KBM-7 (cell line): ENCODE results near the gene FAM107A.

ENCODE experiments used
- DNase-seq: peaks from one replicate; pipeline ENCODE4 v3.0.0-alpha.2; 2015
- in situ Hi-C: fragments of 300-500 bp; cut with MboI; formaldehyde crosslinking; loops from 2 replicates; pipeline ENCODE4 v1.14.3; 2020; ENCODE audit warnings: low sequenced_read_pairs, low pct_unique_long_range_greater_than_20kb, mixed read lengths

Gene FAM107A

GRCh38 chr3:58551636-58552180 is 25.5 kb downstream of the FAM107A start:
- in situ Hi-C loops = no loop called here
- DNase-seq = no peak

- DNase-seq = no peak
- in situ Hi-C loops = loop anchor here (25.0 kb wide), 3 partner anchors 107 to 357 kb away; partner anchors contain the start of genes HTD2, PDHB and RPP14
Observed at GRCh38 chr3:58544541-58544940, 32.6 kb downstream of the FAM107A start.

GRCh38 chr3:58540176-58540858 is 36.9 kb downstream of the FAM107A start:
- in situ Hi-C loops = loop anchor here (25.0 kb wide), 3 partner anchors 103 to 353 kb away; partner anchors contain the start of genes HTD2, PDHB and RPP14
- DNase-seq = no peak

GRCh38 chr3:58539626-58540025 is 37.6 kb downstream of the FAM107A start:
- in situ Hi-C loops = loop anchor here (25.0 kb wide), 3 partner anchors 102 to 352 kb away; partner anchors contain the start of genes HTD2, PDHB and RPP14
- DNase-seq = no peak

GRCh38 chr3:58537412-58538301 is 39.5 kb downstream of the FAM107A start:
- DNase-seq = no peak
- in situ Hi-C loops = loop anchor here (25.0 kb wide), 3 partner anchors 100 to 350 kb away; partner anchors contain the start of genes HTD2, PDHB and RPP14

- DNase-seq = no peak
- in situ Hi-C loops = loop anchor here (25.0 kb wide), 3 partner anchors 99 to 349 kb away; partner anchors contain the start of genes HTD2, PDHB and RPP14
Observed at GRCh38 chr3:58536501-58537411, 40.4 kb downstream of the FAM107A start, which contains the start of gene ACOX2. ACOX2 (minus strand) TSS chr3:58537190; CDS start chr3:58535106, 2,084 bp downstream.

- in situ Hi-C loops = loop anchor here (25.0 kb wide), 3 partner anchors 99 to 349 kb away; partner anchors contain the start of genes HTD2, PDHB and RPP14
- DNase-seq = peak; percentile 38
Observed at GRCh38 chr3:58535531-58536500, 41.4 kb downstream of the FAM107A start.

GRCh38 chr3:58534592-58535494 is 42.3 kb downstream of the FAM107A start:
- in situ Hi-C loops = loop anchor here (25.0 kb wide), 3 partner anchors 98 to 348 kb away; partner anchors contain the start of genes HTD2, PDHB and RPP14
- no peak for DNase-seq

GRCh38 chr3:58532794-58533220 is 44.4 kb downstream of the FAM107A start:
- in situ Hi-C loops = loop anchor here (25.0 kb wide), 3 partner anchors 96 to 346 kb away; partner anchors contain the start of genes HTD2, PDHB and RPP14
- DNase-seq = peak; percentile 85

- no peak for DNase-seq
- in situ Hi-C loops = loop anchor here (25.0 kb wide), 3 partner anchors 95 to 345 kb away; partner anchors contain the start of genes HTD2, PDHB and RPP14
Observed at GRCh38 chr3:58531956-58532355, 45.2 kb downstream of the FAM107A start.

GRCh38 chr3:58531555-58531954 is 45.6 kb downstream of the FAM107A start:
- in situ Hi-C loops = loop anchor here (25.0 kb wide), 3 partner anchors 94 to 344 kb away; partner anchors contain the start of genes HTD2, PDHB and RPP14
- DNase-seq = no peak

- in situ Hi-C loops = loop anchor here (25.0 kb wide), 3 partner anchors 93 to 343 kb away; partner anchors contain the start of genes HTD2, PDHB and RPP14
Observed at GRCh38 chr3:58530354-58530865, 46.8 kb downstream of the FAM107A start.

GRCh38 chr3:58529516-58530353 is 47.5 kb downstream of the FAM107A start:
- in situ Hi-C loops = loop anchor here (25.0 kb wide), 3 partner anchors 92 to 342 kb away; partner anchors contain the start of genes HTD2, PDHB and RPP14
- DNase-seq = peak; percentile 43

More at GRCh38 chr3:58530354-58530865, 46.8 kb downstream of the FAM107A start:
- no peak for DNase-seq

GRCh38 chr3:58528629-58529028 is 48.6 kb downstream of the FAM107A start:
- in situ Hi-C loops = loop anchor here (25.0 kb wide), 3 partner anchors 91 to 341 kb away; partner anchors contain the start of genes HTD2, PDHB and RPP14

More at GRCh38 chr3:58528629-58529028, 48.6 kb downstream of the FAM107A start:
- peak; percentile 23 for DNase-seq
